Activated naive CD8-positive, alpha-beta T cell treated with anti-CD3 and anti-CD28 coated beads for 36 hours (primary cell): ENCODE results near the gene IARS2. TPM values are rescaled to one million over a fixed set of nuclear protein-coding genes. Genes with fewer than 3 reads are reported as not detected.
"Not testable (repeated sequence)": the region's sequence is repeated elsewhere in the genome, so short reads cannot be mapped to it uniquely, and the experiment has no call there.

Experiments
- DNase-seq: peaks from one replicate; pipeline ENCODE4 v3.0.0; 2021
- H3K27ac Mint-ChIP-seq: one replicate; pipeline ENCODE4 v1.8.0; 2022; ENCODE audit warnings: mild to moderate bottlenecking, moderate library complexity, mixed read lengths
- H3K27me3 Mint-ChIP-seq: one replicate; pipeline ENCODE4 v1.8.0; 2022; ENCODE audit warnings: mild to moderate bottlenecking, mixed read lengths
- H3K36me3 Mint-ChIP-seq: one replicate; pipeline ENCODE4 v1.8.0; 2021; ENCODE audit warnings: mild to moderate bottlenecking, mixed read lengths
- H3K4me1 Mint-ChIP-seq: one replicate; pipeline ENCODE4 v1.8.0; 2021; ENCODE audit warnings: mixed read lengths
- H3K4me3 Mint-ChIP-seq: one replicate; pipeline ENCODE4 v1.8.0; 2022; ENCODE audit warnings: mild to moderate bottlenecking, moderate library complexity, mixed read lengths
- H3K9me3 Mint-ChIP-seq: one replicate; pipeline ENCODE4 v1.8.0; 2022; ENCODE audit warnings: mixed read lengths
- total RNA-seq, 2 experiments: library from RNA; stranded (reverse); gene quantifications; one replicate each; pipeline ENCODE4 v1.2.3, GENCODE V29; 2021

IARS2 gene
- total RNA-seq, 2 experiments from 2014 or later, result 78.5 to 81.4 TPM

- Mint-ChIP-seq H3K36me3 (peaks cover 25% of the 10 kb centered on the region), H3K4me3 (no peak overlapping the region), H3K27ac (no peak overlapping the region), H3K9me3 (no peaks in the 10 kb centered on the region), H3K4me1 (peaks cover 3% of the 10 kb centered on the region), H3K27me3 (no peaks in the 10 kb centered on the region)
- DNase-seq, result peak; percentile 7
Observed at GRCh38 chr1:220135755-220136154, 41.8 kb downstream of the IARS2 start.

DNA sequence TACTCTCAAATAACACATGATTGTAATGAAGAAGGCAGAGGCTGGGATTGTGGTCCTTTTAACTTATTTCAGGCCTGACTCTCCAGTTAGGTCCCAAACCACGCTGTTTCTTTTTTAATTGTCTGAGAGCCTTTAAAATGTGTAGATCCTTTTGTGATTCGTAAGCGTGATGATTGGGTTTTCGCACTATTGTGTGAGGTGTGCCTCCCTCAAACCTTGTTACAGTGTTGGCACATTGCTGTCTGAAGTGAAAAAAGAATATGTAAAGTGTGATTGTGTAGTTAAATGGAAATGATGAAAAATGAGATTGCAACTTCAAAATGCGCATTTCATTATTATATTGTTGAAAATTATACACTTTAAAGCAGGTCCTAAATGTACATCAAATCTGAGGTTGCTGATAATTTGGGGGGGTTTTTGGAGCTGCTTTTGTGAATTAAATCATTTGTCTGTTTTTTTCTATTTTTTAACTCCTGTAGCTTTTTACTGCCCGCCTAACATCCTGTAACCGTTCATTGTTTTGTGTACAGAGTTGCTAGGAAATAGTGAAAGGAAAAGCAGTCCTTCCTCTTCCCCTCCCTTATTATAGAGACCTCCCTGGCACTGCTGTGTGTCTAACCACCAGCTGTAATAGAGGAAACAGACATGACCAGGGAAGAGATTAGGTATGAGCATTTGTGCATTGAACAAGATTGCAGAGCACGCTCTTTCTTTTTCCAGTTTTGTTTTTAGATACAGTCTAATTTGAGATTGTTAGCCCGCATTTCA lies 43.3 kb downstream of the IARS2 start:
- Mint-ChIP-seq H3K4me3 (no peak overlapping the region), H3K4me1 (peaks cover 3% of the 10 kb centered on the region), H3K27me3 (no peaks in the 10 kb centered on the region), H3K9me3 (no peaks in the 10 kb centered on the region), H3K27ac (no peak overlapping the region), H3K36me3 (peaks cover 23% of the 10 kb centered on the region)
- no peak for DNase-seq

- Mint-ChIP-seq H3K36me3 (peaks cover 15% of the 10 kb centered on the region), H3K27me3 (no peaks in the 10 kb centered on the region), H3K4me3 (no peak overlapping the region), H3K9me3 (no peaks in the 10 kb centered on the region), H3K4me1 (peaks cover 3% of the 10 kb centered on the region), H3K27ac (no peak overlapping the region)
- no peak for DNase-seq
Observed at GRCh38 chr1:220139966-220140365, 46.0 kb downstream of the IARS2 start.

GRCh38 chr1:220144051-220144450 lies 50.1 kb downstream of the IARS2 start:
- H3K4me1 Mint-ChIP-seq, result peaks cover 3% of the 10 kb centered on the region
- H3K4me3 Mint-ChIP-seq, result no peak overlapping the region
- no peaks in the 10 kb centered on the region for H3K9me3 Mint-ChIP-seq
- no peak overlapping the region for H3K27ac Mint-ChIP-seq
- peaks cover 13% of the 10 kb centered on the region for H3K36me3 Mint-ChIP-seq
- H3K27me3 Mint-ChIP-seq, result no peaks in the 10 kb centered on the region
- DNase-seq, result no peak

GRCh38 chr1:220149742-220150141 lies 55.8 kb downstream of the IARS2 start:
- no peak overlapping the region for H3K27ac Mint-ChIP-seq
- no peak overlapping the region for H3K4me3 Mint-ChIP-seq
- no peaks in the 10 kb centered on the region for H3K27me3 Mint-ChIP-seq
- peaks cover 16% of the 10 kb centered on the region for H3K36me3 Mint-ChIP-seq
- no peak for DNase-seq
- peaks cover 3% of the 10 kb centered on the region for H3K4me1 Mint-ChIP-seq
- no peaks in the 10 kb centered on the region for H3K9me3 Mint-ChIP-seq

DNA sequence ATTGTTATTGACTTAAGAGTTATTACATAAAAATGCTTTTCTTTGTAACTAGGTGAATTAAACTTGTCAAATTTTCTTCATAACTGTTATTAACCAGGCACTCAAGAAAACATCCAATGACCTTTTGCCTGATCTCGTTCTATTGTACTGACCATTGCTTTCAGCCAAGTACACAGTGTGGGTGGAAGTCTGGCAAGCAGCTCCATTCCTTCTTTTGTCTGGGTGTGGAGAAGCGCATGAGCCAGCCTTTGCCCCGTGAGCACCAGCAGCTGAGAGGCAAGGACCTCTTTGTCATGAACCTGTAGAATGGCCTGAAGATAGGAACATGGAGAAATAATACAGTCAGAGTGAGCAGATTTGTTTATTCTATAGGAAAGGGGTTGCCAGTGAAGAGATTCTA lies 57.5 kb downstream of the IARS2 start:
- no peak for DNase-seq
- Mint-ChIP-seq H3K36me3 (peaks cover 16% of the 10 kb centered on the region), H3K4me3 (no peak overlapping the region), H3K27me3 (no peaks in the 10 kb centered on the region), H3K27ac (peak overlapping the region; percentile 16), H3K9me3 (no peaks in the 10 kb centered on the region), H3K4me1 (no peaks in the 10 kb centered on the region)

- H3K4me1 Mint-ChIP-seq, result peaks cover 3% of the 10 kb centered on the region
- peak overlapping the region; percentile 25 for H3K27ac Mint-ChIP-seq
- DNase-seq, result no peak
Observed at GRCh38 chr1:220153147-220153546, 59.2 kb downstream of the IARS2 start.

GRCh38 chr1:220156620-220157146 lies 62.8 kb downstream of the IARS2 start:
- H3K4me1 Mint-ChIP-seq, result peaks cover 5% of the 10 kb centered on the region
- no peak overlapping the region for H3K4me3 Mint-ChIP-seq
- H3K36me3 Mint-ChIP-seq, result peaks cover 24% of the 10 kb centered on the region
- H3K27me3 Mint-ChIP-seq, result no peaks in the 10 kb centered on the region
- H3K9me3 Mint-ChIP-seq, result no peaks in the 10 kb centered on the region
- DNase-seq, result no peak
- peak overlapping the region; percentile 65 for H3K27ac Mint-ChIP-seq

More at GRCh38 chr1:220153147-220153546, 59.2 kb downstream of the IARS2 start:
- Mint-ChIP-seq H3K36me3 (peaks cover 24% of the 10 kb centered on the region), H3K4me3 (no peak overlapping the region), H3K27me3 (no peaks in the 10 kb centered on the region), H3K9me3 (no peaks in the 10 kb centered on the region)

DNA sequence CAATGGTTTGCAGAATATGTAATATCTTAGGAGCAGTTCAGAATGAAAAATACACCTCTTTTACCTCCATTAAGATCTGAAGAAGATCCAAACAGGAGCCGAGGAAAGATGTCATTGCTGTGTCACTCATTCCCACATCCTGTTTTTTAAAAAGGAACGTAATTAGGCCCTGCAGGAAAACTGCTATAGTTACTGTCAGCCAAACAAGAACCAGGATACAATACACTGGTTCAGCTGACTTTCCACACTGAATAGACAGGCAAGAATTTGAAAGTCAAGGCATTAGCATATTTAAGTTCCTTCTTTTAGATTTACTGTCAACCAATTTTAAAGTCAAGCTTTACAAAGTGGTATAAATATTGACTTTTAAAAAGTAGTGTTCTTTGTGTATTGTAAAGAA lies 63.8 kb downstream of the IARS2 start:
- no peak overlapping the region for H3K4me3 Mint-ChIP-seq
- H3K27me3 Mint-ChIP-seq, result no peaks in the 10 kb centered on the region
- H3K27ac Mint-ChIP-seq, result no peak overlapping the region
- H3K36me3 Mint-ChIP-seq, result peaks cover 24% of the 10 kb centered on the region
- no peak for DNase-seq
- H3K4me1 Mint-ChIP-seq, result peaks cover 5% of the 10 kb centered on the region
- H3K9me3 Mint-ChIP-seq, result no peaks in the 10 kb centered on the region

DNA sequence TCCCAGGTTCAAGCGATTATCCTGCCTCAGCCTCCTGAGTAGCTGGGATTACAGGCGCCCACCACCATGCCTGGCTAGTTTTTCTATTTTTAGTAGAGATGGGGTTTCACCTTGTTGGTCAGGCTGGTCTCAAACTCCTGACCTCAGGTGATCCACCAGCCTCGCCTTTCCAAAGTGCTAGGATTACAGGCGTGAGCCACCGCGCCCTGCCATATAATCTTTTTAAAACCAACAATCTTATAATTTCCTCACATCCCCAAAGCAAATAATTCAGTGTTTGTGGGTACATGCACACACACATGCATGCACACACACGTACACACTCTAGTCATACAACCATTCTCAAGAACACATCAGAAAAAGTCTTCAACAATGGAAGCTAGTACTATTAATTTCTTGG lies 64.6 kb downstream of the IARS2 start:
- H3K27ac Mint-ChIP-seq, H3K4me3 Mint-ChIP-seq, DNase-seq, H3K27me3 Mint-ChIP-seq, H3K4me1 Mint-ChIP-seq, H3K9me3 Mint-ChIP-seq: not testable (repeated sequence)
- peaks cover 22% of the 10 kb centered on the region for H3K36me3 Mint-ChIP-seq

DNA sequence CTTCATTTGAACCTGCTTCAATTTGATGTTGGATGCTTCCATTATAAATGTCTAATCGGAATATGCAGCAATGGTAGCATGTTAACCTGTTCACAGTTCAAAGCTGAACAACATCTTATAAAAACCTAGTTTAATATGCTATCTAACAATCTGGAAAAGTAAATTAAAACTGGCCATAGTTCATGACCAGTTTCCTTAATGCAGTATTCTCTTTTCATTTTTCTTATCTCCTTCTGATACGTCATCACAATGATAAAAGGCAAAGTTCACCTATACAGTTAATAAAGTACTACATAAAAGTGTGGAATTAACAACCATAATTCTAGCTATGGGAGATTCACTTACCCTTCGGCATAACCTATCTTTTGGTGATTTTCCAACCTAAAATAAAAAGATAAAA lies 65.1 kb downstream of the IARS2 start:
- no peak for DNase-seq
- Mint-ChIP-seq H3K27ac (no peak overlapping the region), H3K36me3 (peaks cover 21% of the 10 kb centered on the region), H3K9me3 (no peaks in the 10 kb centered on the region), H3K4me1 (peaks cover 5% of the 10 kb centered on the region), H3K27me3 (no peaks in the 10 kb centered on the region), H3K4me3 (no peak overlapping the region)

DNA sequence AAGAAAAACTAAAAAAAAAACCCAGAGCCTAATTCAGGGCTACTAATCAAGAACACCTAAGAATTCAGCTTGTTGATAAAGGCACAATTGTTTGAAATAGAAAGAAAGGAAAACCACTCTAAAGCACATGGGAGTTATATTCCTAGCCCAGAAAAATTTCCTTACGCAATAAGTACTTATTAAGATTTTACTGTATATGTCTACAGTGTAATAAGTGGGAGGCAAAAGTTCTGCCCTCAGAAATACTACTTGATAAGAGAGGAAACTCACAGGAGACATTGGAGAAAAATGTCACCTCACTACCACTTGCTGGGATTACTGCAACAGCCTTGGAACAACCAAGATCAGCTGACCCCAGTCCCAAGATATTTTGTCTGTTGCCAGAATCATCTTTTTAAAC lies 66.1 kb downstream of the IARS2 start:
- Mint-ChIP-seq H3K27ac (no peak overlapping the region), H3K27me3 (no peaks in the 10 kb centered on the region), H3K9me3 (no peaks in the 10 kb centered on the region), H3K36me3 (peaks cover 20% of the 10 kb centered on the region), H3K4me3 (no peak overlapping the region), H3K4me1 (peaks cover 5% of the 10 kb centered on the region)
- DNase-seq, result no peak

GRCh38 chr1:220164116-220164515 lies 70.2 kb downstream of the IARS2 start:
- Mint-ChIP-seq H3K27ac (no peak overlapping the region), H3K9me3 (no peaks in the 10 kb centered on the region), H3K4me3 (no peak overlapping the region), H3K36me3 (peaks cover 6% of the 10 kb centered on the region), H3K4me1 (no peaks in the 10 kb centered on the region), H3K27me3 (no peaks in the 10 kb centered on the region)
- DNase-seq, result no peak

GRCh38 chr1:220164517-220164916 lies 70.6 kb downstream of the IARS2 start:
- Mint-ChIP-seq H3K9me3 (no peaks in the 10 kb centered on the region), H3K27ac (no peak overlapping the region), H3K36me3 (peaks cover 8% of the 10 kb centered on the region), H3K27me3 (no peaks in the 10 kb centered on the region), H3K4me1 (no peaks in the 10 kb centered on the region), H3K4me3 (no peak overlapping the region)
- DNase-seq, result no peak

- H3K4me3 Mint-ChIP-seq, result no peak overlapping the region
- H3K27ac Mint-ChIP-seq, result no peak overlapping the region
- H3K27me3 Mint-ChIP-seq, result no peaks in the 10 kb centered on the region
- no peaks in the 10 kb centered on the region for H3K9me3 Mint-ChIP-seq
- peaks cover 27% of the 10 kb centered on the region for H3K36me3 Mint-ChIP-seq
- no peak for DNase-seq
- no peaks in the 10 kb centered on the region for H3K4me1 Mint-ChIP-seq
Observed at GRCh38 chr1:220166853-220167252, 72.9 kb downstream of the IARS2 start.

GRCh38 chr1:220169887-220170286 lies 76.0 kb downstream of the IARS2 start:
- not testable (repeated sequence) for H3K9me3 Mint-ChIP-seq, H3K27me3 Mint-ChIP-seq, H3K4me3 Mint-ChIP-seq, H3K4me1 Mint-ChIP-seq, DNase-seq, H3K27ac Mint-ChIP-seq
- peaks cover 37% of the 10 kb centered on the region for H3K36me3 Mint-ChIP-seq
